Cardiac fibroblast (primary cell): Measurements from ENCODE around the gene TBX4.

Experiments
- DNase-seq, 2 donors: peaks; one replicate each; pipeline versions ENCODE4 v3.0.0 to v3.0.0-alpha.2; 2010; ENCODE audit warnings: low read depth in 2 of 2
- H3K4me3 ChIP-seq, 2 donors: replicated peaks in 1 of 2; 1 replicate in 1 of 2; 2 replicates in 1 of 2; pipeline ENCODE4 v1.5.1; 2011; ENCODE audit warnings: low read depth in 2 of 2, low read length in 2 of 2, mild to moderate bottlenecking in 2 of 2, moderate library complexity in 1 of 2
- CTCF ChIP-seq: IDR thresholded peaks from one replicate; pipeline ENCODE4 v1.5.1; 2011; ENCODE audit warnings: low read depth, mild to moderate bottlenecking, low read length, inconsistent platforms

TBX4 gene

GRCh38 chr17:61531223-61531622, 79.0 kb downstream of the TBX4 start:
- TF ChIP-seq CTCF: no peak
- no peak overlapping the region for H3K4me3 ChIP-seq
- no peak for DNase-seq

DNA sequence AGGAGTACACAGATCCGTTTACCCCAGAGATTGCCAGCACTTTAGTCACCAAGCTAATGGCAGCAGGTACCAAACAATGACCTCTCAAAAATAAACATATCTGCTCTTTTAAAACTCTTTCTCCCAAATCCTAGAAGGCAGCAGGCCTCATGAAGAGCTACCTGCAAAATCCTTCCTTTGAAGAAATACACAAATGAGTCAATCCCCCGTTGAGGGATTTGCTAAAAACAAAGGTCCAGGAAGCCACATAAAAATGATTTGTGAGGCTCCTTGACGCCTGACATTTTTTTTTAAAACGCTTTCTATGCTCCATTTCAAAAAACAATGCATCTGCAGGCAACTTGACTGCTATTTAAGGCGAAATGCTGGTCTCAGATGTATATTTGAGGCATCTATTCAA, 80.6 kb downstream of the TBX4 start:
- no peak for TF ChIP-seq CTCF
- no peak overlapping the region for H3K4me3 ChIP-seq
- no peak for DNase-seq

GRCh38 chr17:61533797-61534196, 81.6 kb downstream of the TBX4 start:
- H3K4me3 ChIP-seq: no peak overlapping the region
- TF ChIP-seq CTCF: no peak
- no peak for DNase-seq

- H3K4me3 ChIP-seq: no peak overlapping the region
- no peak for TF ChIP-seq CTCF
- DNase-seq: no peak
These were observed 82.2 kb downstream of the TBX4 start for GRCh38 chr17:61534414-61534813.
